Neural progenitor cell (in vitro differentiated cells): ENCODE results near the gene ADAMTS14. TPM values are rescaled to one million over a fixed set of nuclear protein-coding genes. Genes with fewer than 3 reads are reported as not detected.
A peak's percentile ranks its signal among the peaks of the same experiment; 100 is the strongest.

ENCODE experiments used
- DNase-seq: peaks from one replicate; pipeline ENCODE4 v3.0.0-alpha.2; 2016; ENCODE audit warnings: low spot score
- H2AFZ ChIP-seq: fragments of 200-600 bp; sonication (generic); replicated peaks from 2 replicates; pipeline ENCODE4 v1.6.1; 2016; ENCODE audit warnings: antibody characterized with exemption
- H3F3A ChIP-seq: fragments of 200-600 bp; sonication (generic); 2 replicates; pipeline ENCODE4 v1.6.1; 2016; ENCODE audit warnings: antibody characterized with exemption, low read depth
- H3K27ac ChIP-seq: fragments of 200-600 bp; sonication (generic); 2 replicates; pipeline ENCODE4 v1.5.1; 2016; ENCODE audit warnings: mild to moderate bottlenecking
- H3K27me3 ChIP-seq: fragments of 200-600 bp; sonication (generic); 2 replicates; pipeline ENCODE4 v1.6.1; 2016; ENCODE audit warnings: mild to moderate bottlenecking, moderate library complexity
- H3K36me3 ChIP-seq: fragments of 200-600 bp; sonication (generic); 2 replicates; pipeline ENCODE4 v1.5.1; 2016
- H3K4me1 ChIP-seq: fragments of 200-600 bp; sonication (generic); 2 replicates; pipeline ENCODE4 v1.6.1; 2016; ENCODE audit warnings: mixed run types
- H3K4me2 ChIP-seq: fragments of 200-600 bp; sonication (generic); 2 replicates; pipeline ENCODE4 v1.6.1; 2016
- H3K4me3 ChIP-seq: fragments of 200-600 bp; sonication (generic); 2 replicates; pipeline ENCODE4 v1.5.1; 2016
- H3K79me2 ChIP-seq: fragments of 200-600 bp; sonication (generic); 2 replicates; pipeline ENCODE4 v1.6.1; 2016; ENCODE audit warnings: low read depth
- H3K9ac ChIP-seq: fragments of 200-600 bp; sonication (generic); 2 replicates; pipeline ENCODE4 v1.6.1; 2016
- H3K9me3 ChIP-seq: fragments of 200-600 bp; sonication (generic); 2 replicates; pipeline ENCODE4 v1.5.1; 2016; ENCODE audit warnings: low read depth
- H4K20me1 ChIP-seq: fragments of 200-600 bp; sonication (generic); 2 replicates; pipeline ENCODE4 v1.6.1; 2016; ENCODE audit warnings: low read depth
- H3K27ac Mint-ChIP-seq: 3 replicates; pipeline ENCODE4 v1.8.0; 2021; ENCODE audit warnings: mixed read lengths
- H3K27me3 Mint-ChIP-seq: 2 replicates; pipeline ENCODE4 v1.8.0; 2022; ENCODE audit warnings: low read depth, mild to moderate bottlenecking, inconsistent platforms, moderate library complexity, mixed read lengths; ENCODE audit not compliant: insufficient read depth
- H3K36me3 Mint-ChIP-seq: 3 replicates; pipeline ENCODE4 v1.8.0; 2021; ENCODE audit warnings: mixed read lengths
- H3K4me1 Mint-ChIP-seq: 3 replicates; pipeline ENCODE4 v1.8.0; 2021; ENCODE audit warnings: mixed read lengths
- H3K4me3 Mint-ChIP-seq: 3 replicates; pipeline ENCODE4 v1.8.0; 2021; ENCODE audit warnings: mild to moderate bottlenecking, moderate library complexity, mixed read lengths
- H3K9me3 Mint-ChIP-seq: 3 replicates; pipeline ENCODE4 v1.8.0; 2020; ENCODE audit warnings: mixed read lengths
- CTCF ChIP-seq: fragments of 200-600 bp; sonication (generic); IDR thresholded peaks from 2 replicates; pipeline ENCODE4 v1.5.1; 2017; ENCODE audit warnings: antibody characterized with exemption, mild to moderate bottlenecking
- EZH2 ChIP-seq: fragments of 200-600 bp; sonication (generic); IDR thresholded peaks from 2 replicates; pipeline ENCODE4 v1.6.1; 2017; ENCODE audit warnings: antibody characterized with exemption, mild to moderate bottlenecking, moderate library complexity
- EZH2phosphoT487 ChIP-seq: fragments of 200-600 bp; sonication (generic); IDR thresholded peaks from 2 replicates; pipeline ENCODE4 v1.6.1; 2017; ENCODE audit warnings: antibody characterized with exemption
- total RNA-seq: library from RNA; depleted of rRNA; stranded (reverse); fragments of >200 nt; gene quantifications from 2 replicates; pipeline ENCODE4 v1.2.3, GENCODE V29; 2015; ENCODE audit warnings: low replicate concordance

The ADAMTS14 gene
- total RNA-seq, 1 donor from 2014 or later, result not detected

DNA sequence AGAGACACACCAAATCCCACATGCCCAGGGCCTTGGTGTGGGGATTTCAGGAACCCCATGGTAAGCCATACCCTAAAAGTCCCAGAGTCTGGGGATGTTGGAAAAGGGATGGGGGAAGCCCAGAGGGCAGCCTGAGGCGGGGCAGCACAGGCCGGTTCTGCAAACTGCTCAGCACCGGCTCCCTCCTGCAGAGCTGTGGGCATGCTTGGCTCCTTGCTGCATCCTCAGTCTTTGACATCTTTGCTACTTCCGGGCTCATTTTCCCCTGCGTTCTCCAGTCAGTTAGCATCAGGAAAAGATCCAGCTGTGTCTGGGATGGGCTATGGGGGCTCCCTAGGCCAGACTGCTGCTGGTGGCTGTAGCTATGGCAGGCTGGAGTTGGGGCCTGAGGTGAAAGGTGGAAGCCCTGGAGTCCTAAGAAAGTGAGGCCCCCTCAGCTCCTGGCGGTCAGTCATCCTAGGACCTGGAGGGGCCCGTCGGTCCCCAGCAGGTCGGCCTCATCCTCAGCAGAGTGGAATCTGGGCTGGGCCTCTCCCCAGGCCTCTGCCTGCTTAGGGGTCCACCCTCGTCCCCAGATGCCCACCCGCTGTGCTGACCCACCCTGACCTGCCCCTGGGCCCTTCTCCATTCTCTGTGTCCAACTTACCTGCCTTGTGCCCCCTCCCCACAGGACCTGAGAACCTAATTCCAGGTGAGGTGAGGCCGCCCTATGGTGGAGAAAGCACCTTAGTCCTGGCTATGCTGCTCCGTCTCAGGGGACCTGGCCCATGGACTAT, 103.6 kb downstream of the ADAMTS14 start:
- H3K79me2 ChIP-seq, result no peaks in the 10 kb centered on the region
- no peaks in the 10 kb centered on the region for H3F3A ChIP-seq
- Mint-ChIP-seq H3K36me3 (no peaks in the 10 kb centered on the region), H3K4me3 (no peak overlapping the region), H3K4me1 (peaks cover 2% of the 10 kb centered on the region), H3K27me3 (peaks cover 8% of the 10 kb centered on the region), H3K9me3 (no peaks in the 10 kb centered on the region), H3K27ac (no peak overlapping the region)
- no peaks in the 10 kb centered on the region for H3K36me3 ChIP-seq
- TF ChIP-seq EZH2, result no peak
- TF ChIP-seq EZH2phosphoT487, result no peak
- TF ChIP-seq CTCF, result no peak
- no peak overlapping the region for H3K9ac ChIP-seq
- H3K4me1 ChIP-seq, result no peaks in the 10 kb centered on the region
- no peak for DNase-seq
- H3K9me3 ChIP-seq, result no peaks in the 10 kb centered on the region
- H3K4me2 ChIP-seq, result no peak overlapping the region
- H3K27ac ChIP-seq, result no peak overlapping the region
- H3K27me3 ChIP-seq, result no peaks in the 10 kb centered on the region
- no peaks in the 10 kb centered on the region for H4K20me1 ChIP-seq
- H3K4me3 ChIP-seq, result no peak overlapping the region
- H2AFZ ChIP-seq, result no peak overlapping the region

DNA sequence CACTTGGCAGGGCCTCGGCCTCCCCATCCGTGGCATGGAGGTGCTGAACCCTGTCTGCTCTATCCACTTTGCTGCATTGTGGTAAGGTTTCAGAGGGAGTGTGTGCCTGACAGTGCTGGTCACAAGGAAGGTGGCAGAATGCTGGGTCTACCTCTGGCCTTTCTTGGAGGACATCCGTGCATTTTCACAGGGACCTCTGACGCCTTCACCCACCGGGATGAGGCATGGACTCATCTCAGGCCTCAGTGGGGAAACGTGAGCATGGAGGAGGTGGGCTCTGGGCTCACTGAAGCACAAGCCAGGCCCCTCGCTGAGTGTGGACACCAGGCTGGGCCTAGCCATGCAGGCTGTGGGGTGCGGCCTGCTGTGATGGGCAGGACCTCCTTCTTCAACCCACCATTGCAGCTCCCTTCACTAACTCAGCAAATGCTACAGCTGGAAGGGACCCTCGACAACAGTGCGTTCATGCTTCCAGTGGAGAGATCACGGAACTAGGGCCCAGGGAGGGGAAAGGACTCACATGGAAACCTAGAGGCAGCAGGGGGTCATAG, 104.2 kb downstream of the ADAMTS14 start:
- Histone ChIP-seq H3F3A (no peaks in the 10 kb centered on the region), H3K4me2 (no peak overlapping the region), H3K79me2 (no peaks in the 10 kb centered on the region), H3K4me3 (no peak overlapping the region), H3K9me3 (no peaks in the 10 kb centered on the region), H3K36me3 (no peaks in the 10 kb centered on the region), H3K4me1 (no peaks in the 10 kb centered on the region), H4K20me1 (no peaks in the 10 kb centered on the region), H2AFZ (no peak overlapping the region), H3K27me3 (no peaks in the 10 kb centered on the region), H3K9ac (no peak overlapping the region), H3K27ac (no peak overlapping the region)
- DNase-seq, result no peak
- H3K27me3 Mint-ChIP-seq, result peaks cover 8% of the 10 kb centered on the region
- H3K4me3 Mint-ChIP-seq, result no peak overlapping the region
- no peak overlapping the region for H3K27ac Mint-ChIP-seq
- TF ChIP-seq EZH2, result no peak
- no peak for TF ChIP-seq EZH2phosphoT487
- TF ChIP-seq CTCF, result no peak
- no peaks in the 10 kb centered on the region for H3K36me3 Mint-ChIP-seq
- no peaks in the 10 kb centered on the region for H3K9me3 Mint-ChIP-seq
- peaks cover 2% of the 10 kb centered on the region for H3K4me1 Mint-ChIP-seq

GRCh38 chr10:70777063-70777875, 105.0 kb downstream of the ADAMTS14 start:
- no peak overlapping the region for H3K9ac ChIP-seq
- Mint-ChIP-seq H3K9me3 (no peaks in the 10 kb centered on the region), H3K27ac (peak overlapping the region; percentile 6), H3K27me3 (peaks cover 8% of the 10 kb centered on the region), H3K4me1 (peaks cover 2% of the 10 kb centered on the region), H3K36me3 (no peaks in the 10 kb centered on the region), H3K4me3 (no peak overlapping the region)
- H2AFZ ChIP-seq, result no peak overlapping the region
- no peaks in the 10 kb centered on the region for H3K36me3 ChIP-seq
- H3K27ac ChIP-seq, result no peak overlapping the region
- no peak for TF ChIP-seq EZH2
- TF ChIP-seq EZH2phosphoT487, result no peak
- TF ChIP-seq CTCF, result no peak
- no peaks in the 10 kb centered on the region for H3K9me3 ChIP-seq
- H3K27me3 ChIP-seq, result no peaks in the 10 kb centered on the region
- H4K20me1 ChIP-seq, result no peaks in the 10 kb centered on the region
- H3K4me2 ChIP-seq, result no peak overlapping the region
- no peaks in the 10 kb centered on the region for H3F3A ChIP-seq
- H3K4me3 ChIP-seq, result no peak overlapping the region
- no peaks in the 10 kb centered on the region for H3K4me1 ChIP-seq
- DNase-seq, result no peak
- no peaks in the 10 kb centered on the region for H3K79me2 ChIP-seq
